Trophoblast cell (in vitro differentiated cells and primary cell): ENCODE measurements around the gene GOLGA5.

ENCODE experiments used
- DNase-seq, 2 donors: peaks; one replicate each; pipeline ENCODE4 v3.0.0-alpha.2; 2016
- H2AFZ ChIP-seq: 2 replicates; pipeline ENCODE4 v1.6.1; 2013; ENCODE audit warnings: low read length, moderate library complexity, mild to moderate bottlenecking; ENCODE audit not compliant: insufficient read depth, poor library complexity
- H2AK5ac ChIP-seq: 2 replicates; pipeline ENCODE4 v1.6.1; 2013; ENCODE audit warnings: mild to moderate bottlenecking, low read length
- H2BK120ac ChIP-seq: 2 replicates; pipeline ENCODE4 v1.6.1; 2013; ENCODE audit warnings: low read length, mild to moderate bottlenecking, moderate library complexity; ENCODE audit not compliant: insufficient read depth, poor library complexity
- H2BK12ac ChIP-seq: 2 replicates; pipeline ENCODE4 v1.6.1; 2013; ENCODE audit warnings: mild to moderate bottlenecking, low read length, moderate library complexity
- H2BK5ac ChIP-seq: 2 replicates; pipeline ENCODE4 v1.6.1; 2013; ENCODE audit warnings: low read length, low read depth, moderate library complexity, mild to moderate bottlenecking; ENCODE audit not compliant: poor library complexity
- H3K14ac ChIP-seq: 2 replicates; pipeline ENCODE4 v1.6.1; 2013; ENCODE audit warnings: mild to moderate bottlenecking, low read length
- H3K18ac ChIP-seq: 2 replicates; pipeline ENCODE4 v1.6.1; 2013; ENCODE audit warnings: mild to moderate bottlenecking, low read length
- H3K23ac ChIP-seq: 2 replicates; pipeline ENCODE4 v1.6.1; 2013; ENCODE audit warnings: low read length
- H3K27ac ChIP-seq: 2 replicates; pipeline ENCODE4 v1.5.1; 2013; ENCODE audit warnings: low read depth, mild to moderate bottlenecking, inconsistent platforms, low read length, moderate library complexity
- H3K27me3 ChIP-seq: 2 replicates; pipeline ENCODE4 v1.6.1; 2013; ENCODE audit warnings: inconsistent platforms, mild to moderate bottlenecking, low read length, moderate library complexity; ENCODE audit not compliant: insufficient read depth
- H3K36me3 ChIP-seq, 2 experiments: 1 replicate in 1 of 2; 2 replicates in 1 of 2; pipeline ENCODE4 v1.6.1; 2013; ENCODE audit warnings: low read length in 2 of 2, mild to moderate bottlenecking in 2 of 2, moderate library complexity in 1 of 2; ENCODE audit not compliant: insufficient read depth in 2 of 2, control insufficient read depth in 1 of 2
- H3K4ac ChIP-seq: 2 replicates; pipeline ENCODE4 v1.6.1; 2013; ENCODE audit warnings: low read depth, mild to moderate bottlenecking, low read length, moderate library complexity
- H3K4me1 ChIP-seq, 2 experiments: 1 replicate in 1 of 2; 2 replicates in 1 of 2; pipeline ENCODE4 v1.6.1; 2013; ENCODE audit warnings: low read length in 2 of 2, mild to moderate bottlenecking in 2 of 2, moderate library complexity in 1 of 2; ENCODE audit not compliant: insufficient read depth in 2 of 2, control insufficient read depth in 1 of 2
- H3K4me2 ChIP-seq: 2 replicates; pipeline ENCODE4 v1.6.1; 2013; ENCODE audit warnings: inconsistent platforms, mild to moderate bottlenecking, low read length, moderate library complexity
- H3K4me3 ChIP-seq: 2 replicates; pipeline ENCODE4 v1.5.1; 2013; ENCODE audit warnings: mild to moderate bottlenecking, low read depth, low read length, inconsistent platforms
- H3K79me1 ChIP-seq: one replicate; pipeline ENCODE4 v1.6.1; 2013; ENCODE audit warnings: low read length
- H3K79me2 ChIP-seq: 2 replicates; pipeline ENCODE4 v1.6.1; 2013; ENCODE audit warnings: low read length, mild to moderate bottlenecking; ENCODE audit not compliant: control insufficient read depth, insufficient read depth, poor library complexity
- H3K9ac ChIP-seq: 2 replicates; pipeline ENCODE4 v1.6.1; 2013; ENCODE audit warnings: mild to moderate bottlenecking, low read length
- H3K9me3 ChIP-seq: 2 replicates; pipeline ENCODE4 v1.6.1; 2013; ENCODE audit warnings: low read depth, mild to moderate bottlenecking, control low read depth, inconsistent platforms, low read length; ENCODE audit not compliant: insufficient read depth
- H4K12ac ChIP-seq: 2 replicates; pipeline ENCODE4 v1.6.1; 2013; ENCODE audit warnings: low read depth, mild to moderate bottlenecking, low read length, moderate library complexity
- H4K8ac ChIP-seq: 2 replicates; pipeline ENCODE4 v1.6.1; 2013; ENCODE audit warnings: low read depth, mild to moderate bottlenecking, low read length, moderate library complexity
- H4K91ac ChIP-seq: one replicate; pipeline ENCODE4 v1.6.1; 2013; ENCODE audit warnings: low read depth, mild to moderate bottlenecking, low read length, moderate library complexity
- WGBS: extraction: QIAGEN DNeasy Blood & Tissue Kit; methylation state at CpG from one replicate; pipeline ENCODE4 v1.1.7; 2013; ENCODE audit warnings: missing lambda C conversion rate; ENCODE audit not compliant: insufficient read length, insufficient coverage; ENCODE audit errors: extremely low coverage; 5-methylcytosine and 5-hydroxymethylcytosine counted together

GOLGA5 gene

GRCh38 chr14:92755495-92755894 is 38.6 kb upstream of the GOLGA5 start:
- H2AK5ac ChIP-seq, result no peak overlapping the region
- H3K79me2 ChIP-seq, result no peaks in the 10 kb centered on the region
- H3K9me3 ChIP-seq, result no peaks in the 10 kb centered on the region
- no peak overlapping the region for H3K4me2 ChIP-seq
- H3K14ac ChIP-seq, result no peak overlapping the region
- H3K4me1 ChIP-seq, result peaks cover 0 to 6% of the 10 kb centered on the region in 2 experiments
- no peaks in the 10 kb centered on the region for H3K27me3 ChIP-seq
- H3K36me3 ChIP-seq, result no peaks in the 10 kb centered on the region
- no peak overlapping the region for H2AFZ ChIP-seq
- H3K4me3 ChIP-seq, result no peak overlapping the region
- H4K12ac ChIP-seq, result no peak overlapping the region
- no peak overlapping the region for H4K91ac ChIP-seq
- H2BK120ac ChIP-seq, result no peak overlapping the region
- WGBS, result no CpG with 5 or more reads among the region's 3 CpGs
- no peak overlapping the region for H3K27ac ChIP-seq
- H3K4ac ChIP-seq, result no peak overlapping the region
- no peak for DNase-seq
- no peak overlapping the region for H3K18ac ChIP-seq
- no peak overlapping the region for H2BK12ac ChIP-seq
- no peak overlapping the region for H3K9ac ChIP-seq
- no peak overlapping the region for H3K23ac ChIP-seq
- no peak overlapping the region for H2BK5ac ChIP-seq
- no peaks in the 10 kb centered on the region for H3K79me1 ChIP-seq
- H4K8ac ChIP-seq, result no peak overlapping the region

- no peak overlapping the region for H4K8ac ChIP-seq
- no peaks in the 10 kb centered on the region for H3K27me3 ChIP-seq
- WGBS, result no CpG with 5 or more reads among the region's 4 CpGs
- H3K9me3 ChIP-seq, result no peaks in the 10 kb centered on the region
- no peak for DNase-seq
- H3K36me3 ChIP-seq, result no peaks in the 10 kb centered on the region
- no peak overlapping the region for H4K91ac ChIP-seq
- H3K23ac ChIP-seq, result no peak overlapping the region
- no peak overlapping the region for H2BK12ac ChIP-seq
- no peak overlapping the region for H3K18ac ChIP-seq
- no peak overlapping the region for H3K27ac ChIP-seq
- H2AK5ac ChIP-seq, result no peak overlapping the region
- no peak overlapping the region for H2BK120ac ChIP-seq
- no peak overlapping the region for H3K4me2 ChIP-seq
- no peak overlapping the region for H3K4ac ChIP-seq
- peaks cover 0 to 6% of the 10 kb centered on the region in 2 experiments for H3K4me1 ChIP-seq
- no peak overlapping the region for H3K4me3 ChIP-seq
- H2BK5ac ChIP-seq, result no peak overlapping the region
- H3K79me2 ChIP-seq, result no peaks in the 10 kb centered on the region
- no peaks in the 10 kb centered on the region for H3K79me1 ChIP-seq
- no peak overlapping the region for H4K12ac ChIP-seq
- no peak overlapping the region for H3K14ac ChIP-seq
- no peak overlapping the region for H3K9ac ChIP-seq
- H2AFZ ChIP-seq, result no peak overlapping the region
Measured at GRCh38 chr14:92756446-92756845, 37.7 kb upstream of the GOLGA5 start.

GRCh38 chr14:92759300-92759678 is 34.8 kb upstream of the GOLGA5 start:
- peak in 1 of 2 donors; percentile 13 for DNase-seq
- H3K23ac ChIP-seq, result no peak overlapping the region

GRCh38 chr14:92759679-92760523 is 34.2 kb upstream of the GOLGA5 start:
- Histone ChIP-seq H3K23ac (no peak overlapping the region), H3K18ac (no peak overlapping the region), H2BK5ac (no peak overlapping the region), H3K4me2 (no peak overlapping the region), H3K4ac (no peak overlapping the region), H3K36me3 (no peaks in the 10 kb centered on the region), H3K4me3 (no peak overlapping the region), H3K27ac (no peak overlapping the region), H4K8ac (no peak overlapping the region), H2AK5ac (no peak overlapping the region), H4K91ac (peak overlapping the region; percentile 33), H3K9me3 (no peaks in the 10 kb centered on the region), H2AFZ (no peak overlapping the region), H4K12ac (no peak overlapping the region), H3K9ac (no peak overlapping the region), H3K14ac (no peak overlapping the region), H2BK120ac (no peak overlapping the region), H2BK12ac (no peak overlapping the region), H3K79me1 (no peaks in the 10 kb centered on the region), H3K4me1 (peaks cover 0 to 3% of the 10 kb centered on the region in 2 experiments), H3K27me3 (no peaks in the 10 kb centered on the region), H3K79me2 (no peaks in the 10 kb centered on the region)
- 100% methylated on average over 2 of the region's 12 CpGs for WGBS
- DNase-seq, result no peak

More at GRCh38 chr14:92759300-92759678, 34.8 kb upstream of the GOLGA5 start:
- Histone ChIP-seq H3K27ac (no peak overlapping the region), H2BK5ac (no peak overlapping the region), H4K8ac (no peak overlapping the region), H2AK5ac (no peak overlapping the region), H3K36me3 (no peaks in the 10 kb centered on the region), H3K4ac (no peak overlapping the region), H4K91ac (no peak overlapping the region), H3K4me2 (no peak overlapping the region), H3K9me3 (no peaks in the 10 kb centered on the region), H2BK120ac (no peak overlapping the region), H3K4me3 (no peak overlapping the region), H3K14ac (no peak overlapping the region), H3K4me1 (peaks cover 0 to 3% of the 10 kb centered on the region in 2 experiments), H2AFZ (no peak overlapping the region), H3K79me1 (no peaks in the 10 kb centered on the region), H2BK12ac (no peak overlapping the region), H3K79me2 (no peaks in the 10 kb centered on the region), H4K12ac (no peak overlapping the region), H3K18ac (no peak overlapping the region), H3K27me3 (no peaks in the 10 kb centered on the region), H3K9ac (no peak overlapping the region)
- WGBS, result no CpG with 5 or more reads among the region's 4 CpGs
